ENCODE data around the gene SLC12A1.
"Not testable (repeated sequence)": the region's sequence is repeated elsewhere in the genome, so short reads cannot be mapped to it uniquely, and the experiment has no call there.

SLC12A1 gene

GRCh38 chr15:48313216-48313615 is 107.1 kb downstream of the SLC12A1 start:
- no peak for DNase-seq

- no peak for DNase-seq
Observed at GRCh38 chr15:48315041-48315440, 108.9 kb downstream of the SLC12A1 start.

GRCh38 chr15:48317221-48317620 is 111.1 kb downstream of the SLC12A1 start:
- no peak for DNase-seq

- DNase-seq, result no peak
Observed at GRCh38 chr15:48318131-48318530, 112.0 kb downstream of the SLC12A1 start.

GRCh38 chr15:48323294-48323693 is 117.2 kb downstream of the SLC12A1 start:
- DNase-seq, result no peak

GRCh38 chr15:48324949-48325348 is 118.8 kb downstream of the SLC12A1 start:
- no peak for DNase-seq

- no peak for DNase-seq
Observed at GRCh38 chr15:48325400-48325799, 119.3 kb downstream of the SLC12A1 start.

GRCh38 chr15:48326180-48326579 is 120.1 kb downstream of the SLC12A1 start:
- DNase-seq, result not testable (repeated sequence)

GRCh38 chr15:48330105-48330785 is 124.1 kb downstream of the SLC12A1 start:
- no peak for DNase-seq

- peak; percentile 86 for DNase-seq
Observed at GRCh38 chr15:48330855-48331795, 125.0 kb downstream of the SLC12A1 start, which contains the start of gene DUT. Gene DUT, plus strand, starts transcription at chr15:48331429. Its CDS starts 87 bp downstream, at chr15:48331516.

- peak; percentile 72 for DNase-seq
Observed at GRCh38 chr15:48331796-48332641, 125.9 kb downstream of the SLC12A1 start.

- DNase-seq, result no peak
Observed at GRCh38 chr15:48332642-48333034, 126.5 kb downstream of the SLC12A1 start.

- no peak for DNase-seq
Observed at GRCh38 chr15:48333540-48333939, 127.4 kb downstream of the SLC12A1 start.

GRCh38 chr15:48334260-48334659 is 128.2 kb downstream of the SLC12A1 start:
- no peak for DNase-seq

GRCh38 chr15:48336940-48337339 is 130.8 kb downstream of the SLC12A1 start:
- peak; percentile 23 for DNase-seq

- DNase-seq, result no peak
Observed at GRCh38 chr15:48337607-48338006, 131.5 kb downstream of the SLC12A1 start.

- DNase-seq, result no peak
Observed at GRCh38 chr15:48340111-48340510, 134.0 kb downstream of the SLC12A1 start.

- no peak for DNase-seq
Observed at GRCh38 chr15:48343865-48344264, 137.8 kb downstream of the SLC12A1 start.

GRCh38 chr15:48345516-48345915 is 139.4 kb downstream of the SLC12A1 start:
- DNase-seq, result no peak

- peak; percentile 59 for DNase-seq
Observed at GRCh38 chr15:48352474-48353072, 146.5 kb downstream of the SLC12A1 start.
